SK-N-SH (cell line): ENCODE data around the gene TREML4. TPM values are rescaled to one million over a fixed set of nuclear protein-coding genes. Genes with fewer than 3 reads are reported as not detected.

ENCODE experiments used
- CTCF ChIA-PET: fragments of 300-600, 350-600 bp; formaldehyde crosslinking; extraction: SDS; loops from one replicate; lab custom pipeline; 2021; lab: Yijun Ruan, JAX
- POLR2A ChIA-PET: fragments of 350-600 bp; sonication (Branson Sonifier 250); formaldehyde crosslinking; extraction: SDS; loops from one replicate; lab custom pipeline; 2020; ENCODE audit warnings: antibody characterized with exemption, inconsistent platforms; lab: Yijun Ruan, JAX
- DNase-seq: peaks from one replicate; pipeline ENCODE4 v3.0.0; 2012
- H2AFZ ChIP-seq: fragments of 200-600 bp; sonication (generic); 2 replicates; pipeline ENCODE4 v1.8.1; 2016; ENCODE audit warnings: antibody characterized with exemption, mild to moderate bottlenecking, low read depth
- H3F3A ChIP-seq: fragments of 200-600 bp; sonication (generic); replicated peaks from 2 replicates; pipeline ENCODE3; 2016; ENCODE audit warnings: antibody characterized with exemption, mild to moderate bottlenecking; ENCODE audit not compliant: insufficient read depth
- H3K27ac ChIP-seq, 2 experiments: fragments of 200-500 bp in 1 of 2; fragments of 200-600 bp in 1 of 2; sonication (Bioruptor generic) in 1 of 2; sonication (generic), shearing (Covaris generic) in 1 of 2; 2 replicates each; pipeline versions ENCODE4 v1.5.1 to v1.6.1; 2014 to 2016; ENCODE audit warnings: low read depth in 2 of 2, inconsistent platforms in 1 of 2, low read length in 1 of 2, mild to moderate bottlenecking in 1 of 2, mixed read lengths in 1 of 2
- H3K27me3 ChIP-seq: fragments of 200-600 bp; sonication (generic), shearing (Covaris generic); 2 replicates; pipeline ENCODE4 v1.6.1; 2016; ENCODE audit warnings: mixed run types; ENCODE audit not compliant: insufficient read depth
- H3K36me3 ChIP-seq, 2 experiments: fragments of 200-500 bp in 1 of 2; fragments of 200-600 bp in 1 of 2; sonication (Bioruptor generic) in 1 of 2; sonication (generic) in 1 of 2; replicated peaks in 1 of 2; 2 replicates each; pipeline versions ENCODE3 to v1.5.1; 2014 to 2016; ENCODE audit warnings: low read length in 1 of 2, mild to moderate bottlenecking in 1 of 2; ENCODE audit not compliant: insufficient read depth in 2 of 2, control insufficient read depth in 1 of 2
- H3K4me1 ChIP-seq, 2 experiments: fragments of 200-500 bp in 1 of 2; fragments of 200-600 bp in 1 of 2; sonication (Bioruptor generic) in 1 of 2; sonication (generic), shearing (Covaris generic) in 1 of 2; 2 replicates each; pipeline versions ENCODE4 v1.5.1 to v1.6.1; 2014 to 2016; ENCODE audit warnings: low read depth in 1 of 2, low read length in 1 of 2, mixed run types in 1 of 2; ENCODE audit not compliant: insufficient read depth in 2 of 2, control insufficient read depth in 1 of 2
- H3K4me2 ChIP-seq: fragments of 200-600 bp; sonication (generic), shearing (Covaris generic); 2 replicates; pipeline ENCODE4 v1.6.1; 2017; ENCODE audit warnings: mixed run types
- H3K4me3 ChIP-seq, 2 experiments: fragments of 200-500 bp in 1 of 2; fragments of 200-600 bp in 1 of 2; sonication (Bioruptor generic) in 1 of 2; sonication (generic), shearing (Covaris generic) in 1 of 2; 2 replicates each; pipeline versions ENCODE4 v1.5.1 to v1.8.1; 2014 to 2016; ENCODE audit warnings: low read depth in 2 of 2, inconsistent platforms in 1 of 2, low read length in 1 of 2, mild to moderate bottlenecking in 1 of 2, mixed read lengths in 1 of 2, moderate library complexity in 1 of 2
- H3K79me2 ChIP-seq: fragments of 200-600 bp; sonication (generic); 2 replicates; pipeline ENCODE4 v1.8.1; 2017; ENCODE audit warnings: mild to moderate bottlenecking; ENCODE audit not compliant: insufficient read depth
- H3K9ac ChIP-seq: fragments of 200-600 bp; sonication (generic); 2 replicates; pipeline ENCODE4 v1.6.1; 2017; ENCODE audit warnings: mixed run types
- H3K9me2 ChIP-seq: fragments of 200-600 bp; sonication (generic); 2 replicates; pipeline ENCODE4 v1.6.1; 2017; ENCODE audit warnings: mixed run types
- H3K9me3 ChIP-seq: fragments of 200-600 bp; sonication (generic); 2 replicates; pipeline ENCODE4 v1.6.1; 2017; ENCODE audit warnings: mixed run types, mild to moderate bottlenecking, moderate library complexity
- H4K20me1 ChIP-seq: fragments of 200-600 bp; sonication (generic); 2 replicates; pipeline ENCODE4 v1.6.1; 2017; ENCODE audit warnings: mild to moderate bottlenecking, mixed run types; ENCODE audit not compliant: insufficient read depth
- CHD2 ChIP-seq: fragments of 150-350 bp; IDR thresholded peaks from 2 replicates; pipeline ENCODE4 v1.6.1; 2018; ENCODE audit warnings: low read length; ENCODE audit not compliant: partially characterized antibody
- ELF1 ChIP-seq: IDR thresholded peaks from 2 replicates; pipeline ENCODE4 v1.4.0; 2012
- EP300 ChIP-seq, 2 experiments: IDR thresholded peaks; 2 replicates each; pipeline versions ENCODE4 v1.4.0 to v1.6.1; 2012; ENCODE audit warnings: borderline replicate concordance in 1 of 2, low read depth in 1 of 2, low read length in 1 of 2
- EZH2phosphoT487 ChIP-seq: fragments of 200-600 bp; sonication (generic); IDR thresholded peaks from 2 replicates; pipeline ENCODE4 v1.6.1; 2017; ENCODE audit warnings: low read depth, mixed run types, mild to moderate bottlenecking, antibody characterized with exemption, moderate library complexity, borderline replicate concordance
- FOXJ3 ChIP-seq: sonication (generic); formaldehyde crosslinking; IDR thresholded peaks from 2 replicates; pipeline ENCODE4 v1.5.1; 2020; ENCODE audit warnings: mild to moderate bottlenecking, missing genetic modification reagents
- FOXM1 ChIP-seq: IDR thresholded peaks from 2 replicates; pipeline ENCODE4 v1.4.0; 2012; ENCODE audit warnings: low read depth, mild to moderate bottlenecking
- POLR2AphosphoS5 ChIP-seq: IDR thresholded peaks from 2 replicates; pipeline ENCODE4 v1.6.1; 2012; ENCODE audit warnings: low read depth, low read length
- RXRA ChIP-seq: IDR thresholded peaks from 2 replicates; pipeline ENCODE4 v1.4.0; 2012; ENCODE audit warnings: low read depth, mild to moderate bottlenecking, borderline replicate concordance
- SMC3 ChIP-seq: IDR thresholded peaks from 2 replicates; pipeline ENCODE4 v1.6.1; 2012; ENCODE audit warnings: low read depth, low read length, improper control_type of control experiment
- TAF1 ChIP-seq: IDR thresholded peaks from 2 replicates; pipeline ENCODE4 v1.6.1; 2012; ENCODE audit warnings: low read depth, mild to moderate bottlenecking, low read length, moderate library complexity, borderline replicate concordance
- TEAD4 ChIP-seq: IDR thresholded peaks from 2 replicates; pipeline ENCODE4 v1.4.0; 2012; ENCODE audit warnings: mild to moderate bottlenecking, borderline replicate concordance; ENCODE audit not compliant: insufficient read depth
- WGBS: methylation state at CpG from one replicate; pipeline ENCODE4 v1.1.6; 2017; ENCODE audit warnings: low lambda C conversion rate; 5-methylcytosine and 5-hydroxymethylcytosine counted together
- polyA plus RNA-seq, 3 experiments: library from polyadenylated mRNA; depleted of rRNA; stranded (reverse); fragments of >200 nt; gene quantifications; 2 replicates each; pipeline ENCODE4 v1.2.3, GENCODE V29; 2012
- TF ChIP-seq, protein P1 (sequence below): IDR thresholded peaks from 2 replicates; pipeline ENCODE4 v1.6.1; 2012; ENCODE audit warnings: mild to moderate bottlenecking, low read depth, low read length, moderate library complexity
- TF ChIP-seq, protein P2 (sequence below): fragments of 150-350 bp; IDR thresholded peaks from 2 replicates; pipeline ENCODE4 v1.6.1; 2016; ENCODE audit warnings: mild to moderate bottlenecking, low read depth, low read length
- TF ChIP-seq, protein P3 (sequence below): fragments of 150-350 bp; IDR thresholded peaks from 2 replicates; pipeline ENCODE4 v1.6.1; 2017; ENCODE audit warnings: antibody characterized with exemption, low read length, low read depth, borderline replicate concordance
- TF ChIP-seq, protein P4 (sequence below): IDR thresholded peaks from 2 replicates; pipeline ENCODE4 v1.4.0; 2012; ENCODE audit warnings: low read depth
- TF ChIP-seq, protein P5 (sequence below): IDR thresholded peaks from 2 replicates; pipeline ENCODE4 v1.4.0; 2012; ENCODE audit warnings: low read depth, borderline replicate concordance

The TREML4 gene
- polyA plus RNA-seq, 1 of the 3 experiments (the other 2 are of a cell fraction), result not detected

DNA sequence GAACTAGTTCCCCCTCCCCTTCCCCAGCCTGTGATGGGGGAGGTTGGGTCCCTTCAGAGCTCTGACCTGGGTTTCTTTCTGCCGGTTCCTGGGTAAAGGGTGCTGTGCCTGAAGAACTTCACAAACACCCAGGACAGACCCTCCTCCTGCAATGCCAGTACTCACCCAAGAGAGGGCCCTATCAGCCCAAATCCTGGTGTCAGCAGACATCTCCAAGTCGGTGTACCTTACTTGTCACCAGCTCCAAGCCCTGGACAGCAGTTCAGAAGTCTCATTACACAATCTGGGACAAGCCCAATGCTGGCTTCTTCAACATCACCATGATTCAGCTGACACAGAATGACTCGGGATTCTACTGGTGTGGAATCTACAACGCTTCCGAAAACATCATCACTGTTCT is 467 bp downstream of the TREML4 start:
- Histone ChIP-seq H3K4me1 (no peaks in the 10 kb centered on the region), H3K9ac (no peak overlapping the region), H2AFZ (no peak overlapping the region), H3K27me3 (peaks cover 9% of the 10 kb centered on the region; the same call in 1 of the 2 replicates), H4K20me1 (no peaks in the 10 kb centered on the region), H3K27ac (no peak overlapping the region), H3K9me2 (no peaks in the 10 kb centered on the region), H3K79me2 (no peaks in the 10 kb centered on the region), H3K9me3 (no peaks in the 10 kb centered on the region), H3F3A (no peaks in the 10 kb centered on the region), H3K4me3 (no peak overlapping the region), H3K4me2 (no peak overlapping the region), H3K36me3 (no peaks in the 10 kb centered on the region)
- POLR2A ChIA-PET, result no interaction called here
- no peak for DNase-seq
- 21% methylated on average over 3 of the region's 5 CpGs for WGBS
- CTCF ChIA-PET, result no interaction called here
- TF ChIP-seq FOXJ3 (CRISPR knock-in tag), result no peak
- no peak for TF ChIP-seq FOXM1
- TF ChIP-seq, protein P1, sequence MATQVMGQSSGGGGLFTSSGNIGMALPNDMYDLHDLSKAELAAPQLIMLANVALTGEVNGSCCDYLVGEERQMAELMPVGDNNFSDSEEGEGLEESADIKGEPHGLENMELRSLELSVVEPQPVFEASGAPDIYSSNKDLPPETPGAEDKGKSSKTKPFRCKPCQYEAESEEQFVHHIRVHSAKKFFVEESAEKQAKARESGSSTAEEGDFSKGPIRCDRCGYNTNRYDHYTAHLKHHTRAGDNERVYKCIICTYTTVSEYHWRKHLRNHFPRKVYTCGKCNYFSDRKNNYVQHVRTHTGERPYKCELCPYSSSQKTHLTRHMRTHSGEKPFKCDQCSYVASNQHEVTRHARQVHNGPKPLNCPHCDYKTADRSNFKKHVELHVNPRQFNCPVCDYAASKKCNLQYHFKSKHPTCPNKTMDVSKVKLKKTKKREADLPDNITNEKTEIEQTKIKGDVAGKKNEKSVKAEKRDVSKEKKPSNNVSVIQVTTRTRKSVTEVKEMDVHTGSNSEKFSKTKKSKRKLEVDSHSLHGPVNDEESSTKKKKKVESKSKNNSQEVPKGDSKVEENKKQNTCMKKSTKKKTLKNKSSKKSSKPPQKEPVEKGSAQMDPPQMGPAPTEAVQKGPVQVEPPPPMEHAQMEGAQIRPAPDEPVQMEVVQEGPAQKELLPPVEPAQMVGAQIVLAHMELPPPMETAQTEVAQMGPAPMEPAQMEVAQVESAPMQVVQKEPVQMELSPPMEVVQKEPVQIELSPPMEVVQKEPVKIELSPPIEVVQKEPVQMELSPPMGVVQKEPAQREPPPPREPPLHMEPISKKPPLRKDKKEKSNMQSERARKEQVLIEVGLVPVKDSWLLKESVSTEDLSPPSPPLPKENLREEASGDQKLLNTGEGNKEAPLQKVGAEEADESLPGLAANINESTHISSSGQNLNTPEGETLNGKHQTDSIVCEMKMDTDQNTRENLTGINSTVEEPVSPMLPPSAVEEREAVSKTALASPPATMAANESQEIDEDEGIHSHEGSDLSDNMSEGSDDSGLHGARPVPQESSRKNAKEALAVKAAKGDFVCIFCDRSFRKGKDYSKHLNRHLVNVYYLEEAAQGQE, result no peak
- TF ChIP-seq EP300 (IDR thresholded peaks at IDR 0.05; ENCODE audit: borderline replicate concordance in 1 of 2, low read depth in 1 of 2, low read length in 1 of 2), result no peak
- TF ChIP-seq EZH2phosphoT487, result no peak
- no peak for TF ChIP-seq CHD2
- TF ChIP-seq, protein P2, sequence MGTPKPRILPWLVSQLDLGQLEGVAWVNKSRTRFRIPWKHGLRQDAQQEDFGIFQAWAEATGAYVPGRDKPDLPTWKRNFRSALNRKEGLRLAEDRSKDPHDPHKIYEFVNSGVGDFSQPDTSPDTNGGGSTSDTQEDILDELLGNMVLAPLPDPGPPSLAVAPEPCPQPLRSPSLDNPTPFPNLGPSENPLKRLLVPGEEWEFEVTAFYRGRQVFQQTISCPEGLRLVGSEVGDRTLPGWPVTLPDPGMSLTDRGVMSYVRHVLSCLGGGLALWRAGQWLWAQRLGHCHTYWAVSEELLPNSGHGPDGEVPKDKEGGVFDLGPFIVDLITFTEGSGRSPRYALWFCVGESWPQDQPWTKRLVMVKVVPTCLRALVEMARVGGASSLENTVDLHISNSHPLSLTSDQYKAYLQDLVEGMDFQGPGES, result no peak
- TF ChIP-seq TAF1, result no peak
- no peak for TF ChIP-seq RXRA
- no peak for TF ChIP-seq SMC3
- TF ChIP-seq, protein P3, sequence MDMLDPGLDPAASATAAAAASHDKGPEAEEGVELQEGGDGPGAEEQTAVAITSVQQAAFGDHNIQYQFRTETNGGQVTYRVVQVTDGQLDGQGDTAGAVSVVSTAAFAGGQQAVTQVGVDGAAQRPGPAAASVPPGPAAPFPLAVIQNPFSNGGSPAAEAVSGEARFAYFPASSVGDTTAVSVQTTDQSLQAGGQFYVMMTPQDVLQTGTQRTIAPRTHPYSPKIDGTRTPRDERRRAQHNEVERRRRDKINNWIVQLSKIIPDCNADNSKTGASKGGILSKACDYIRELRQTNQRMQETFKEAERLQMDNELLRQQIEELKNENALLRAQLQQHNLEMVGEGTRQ, result no peak
- no peak for TF ChIP-seq ELF1
- TF ChIP-seq TEAD4, result no peak
- no peak for TF ChIP-seq POLR2AphosphoS5
- TF ChIP-seq, protein P4, sequence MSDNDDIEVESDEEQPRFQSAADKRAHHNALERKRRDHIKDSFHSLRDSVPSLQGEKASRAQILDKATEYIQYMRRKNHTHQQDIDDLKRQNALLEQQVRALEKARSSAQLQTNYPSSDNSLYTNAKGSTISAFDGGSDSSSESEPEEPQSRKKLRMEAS, result no peak
- TF ChIP-seq, protein P5, sequence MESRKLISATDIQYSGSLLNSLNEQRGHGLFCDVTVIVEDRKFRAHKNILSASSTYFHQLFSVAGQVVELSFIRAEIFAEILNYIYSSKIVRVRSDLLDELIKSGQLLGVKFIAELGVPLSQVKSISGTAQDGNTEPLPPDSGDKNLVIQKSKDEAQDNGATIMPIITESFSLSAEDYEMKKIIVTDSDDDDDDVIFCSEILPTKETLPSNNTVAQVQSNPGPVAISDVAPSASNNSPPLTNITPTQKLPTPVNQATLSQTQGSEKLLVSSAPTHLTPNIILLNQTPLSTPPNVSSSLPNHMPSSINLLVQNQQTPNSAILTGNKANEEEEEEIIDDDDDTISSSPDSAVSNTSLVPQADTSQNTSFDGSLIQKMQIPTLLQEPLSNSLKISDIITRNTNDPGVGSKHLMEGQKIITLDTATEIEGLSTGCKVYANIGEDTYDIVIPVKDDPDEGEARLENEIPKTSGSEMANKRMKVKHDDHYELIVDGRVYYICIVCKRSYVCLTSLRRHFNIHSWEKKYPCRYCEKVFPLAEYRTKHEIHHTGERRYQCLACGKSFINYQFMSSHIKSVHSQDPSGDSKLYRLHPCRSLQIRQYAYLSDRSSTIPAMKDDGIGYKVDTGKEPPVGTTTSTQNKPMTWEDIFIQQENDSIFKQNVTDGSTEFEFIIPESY, result no peak
